Measurements from ENCODE around the gene EMILIN3. TPM values are rescaled to one million over a fixed set of nuclear protein-coding genes. Genes with fewer than 3 reads are reported as not detected.
A peak's percentile ranks its signal among the peaks of the same experiment; 100 is the strongest.

EMILIN3 gene
- total and polyA plus RNA-seq, 12 donors: 0.20 to 6.4 (median 2.8) TPM

DNA sequence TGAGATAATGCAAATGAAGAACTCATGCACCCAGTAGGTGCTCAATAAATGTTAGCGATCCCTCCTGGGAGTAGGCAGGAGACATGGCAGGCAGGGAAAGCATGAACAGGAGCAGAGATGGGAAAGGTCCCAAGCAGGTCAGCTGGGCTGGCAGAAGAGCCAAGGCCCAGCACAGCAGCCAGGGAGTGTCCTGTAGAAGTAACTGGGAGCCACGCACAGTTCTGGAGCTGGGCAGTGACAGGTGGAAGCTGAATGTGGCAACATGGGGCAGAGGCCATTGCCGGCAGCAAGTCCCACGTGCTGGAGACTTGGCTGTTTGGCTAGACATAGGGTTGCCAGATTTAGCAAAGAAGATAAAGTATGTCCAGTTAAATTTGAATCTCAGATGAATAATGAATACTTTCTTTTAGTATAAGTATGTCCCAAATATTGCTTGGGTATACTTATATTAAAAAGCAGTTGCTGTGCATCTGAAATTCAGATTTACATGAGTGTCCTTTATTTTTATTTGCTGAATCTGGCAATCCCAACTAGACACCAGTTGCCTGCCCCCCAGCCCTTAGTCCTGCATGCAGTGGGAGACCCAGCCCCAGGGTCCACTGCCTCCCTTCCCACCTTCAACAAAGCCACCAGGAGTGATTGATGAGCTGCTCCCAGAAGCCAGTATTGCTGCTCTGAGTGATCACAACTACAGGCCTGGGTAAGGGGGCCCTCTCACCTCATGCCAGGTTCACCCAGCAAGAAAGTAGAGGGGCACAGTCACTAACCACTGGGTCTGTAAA is 29.7 kb downstream of the EMILIN3 start:
- intact Hi-C loops (cut with DNase I): loop anchor here in 9 of 10 donors (5.0 to 10.0 kb wide), 10 partner anchors 72 to 372 kb away; partner anchors contain the start of gene PLCG1 (in 2 of the 9)
- no peak overlapping the region for H3K27ac ChIP-seq
- ATAC-seq: no peak
- H3K4me3 ChIP-seq: no peak overlapping the region
- TF ChIP-seq, protein P1, sequence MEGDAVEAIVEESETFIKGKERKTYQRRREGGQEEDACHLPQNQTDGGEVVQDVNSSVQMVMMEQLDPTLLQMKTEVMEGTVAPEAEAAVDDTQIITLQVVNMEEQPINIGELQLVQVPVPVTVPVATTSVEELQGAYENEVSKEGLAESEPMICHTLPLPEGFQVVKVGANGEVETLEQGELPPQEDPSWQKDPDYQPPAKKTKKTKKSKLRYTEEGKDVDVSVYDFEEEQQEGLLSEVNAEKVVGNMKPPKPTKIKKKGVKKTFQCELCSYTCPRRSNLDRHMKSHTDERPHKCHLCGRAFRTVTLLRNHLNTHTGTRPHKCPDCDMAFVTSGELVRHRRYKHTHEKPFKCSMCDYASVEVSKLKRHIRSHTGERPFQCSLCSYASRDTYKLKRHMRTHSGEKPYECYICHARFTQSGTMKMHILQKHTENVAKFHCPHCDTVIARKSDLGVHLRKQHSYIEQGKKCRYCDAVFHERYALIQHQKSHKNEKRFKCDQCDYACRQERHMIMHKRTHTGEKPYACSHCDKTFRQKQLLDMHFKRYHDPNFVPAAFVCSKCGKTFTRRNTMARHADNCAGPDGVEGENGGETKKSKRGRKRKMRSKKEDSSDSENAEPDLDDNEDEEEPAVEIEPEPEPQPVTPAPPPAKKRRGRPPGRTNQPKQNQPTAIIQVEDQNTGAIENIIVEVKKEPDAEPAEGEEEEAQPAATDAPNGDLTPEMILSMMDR (IDR thresholded peaks at IDR 0.05): no peak
- H3K27me3 ChIP-seq: peaks cover 0 to 11% (median 0%) of the 10 kb centered on the region in 7 donors
- peaks cover 3 to 43% (median 33%) of the 10 kb centered on the region in 9 donors for H3K4me1 ChIP-seq
- no peaks in the 10 kb centered on the region for H3K9me3 ChIP-seq
- WGBS, 2 donors: 80 to 89% methylated on average over 4 of the region's 4 CpGs
- no peak for DNase-seq
- no peaks in the 10 kb centered on the region for H3K36me3 ChIP-seq

DNA sequence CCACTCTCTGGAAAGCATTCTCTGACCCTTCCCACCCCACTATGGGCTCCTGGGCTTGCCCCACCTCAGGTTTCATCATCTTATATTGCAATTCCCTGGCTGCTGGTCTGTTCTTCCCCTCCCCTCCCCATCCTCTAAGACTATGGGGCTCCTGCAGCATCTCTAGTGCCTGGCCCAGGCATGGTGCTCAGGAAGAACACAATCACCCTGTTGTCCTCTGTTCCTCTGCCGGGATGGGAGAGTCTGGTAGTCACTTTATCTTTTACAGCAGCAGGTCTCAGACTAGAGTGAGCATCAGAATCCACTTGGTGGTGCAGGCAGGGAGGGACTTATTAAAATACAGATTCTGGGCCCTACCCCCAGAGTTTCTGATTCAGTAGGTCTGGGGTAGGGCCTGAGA is 31.0 kb downstream of the EMILIN3 start:
- H3K4me3 ChIP-seq: no peak overlapping the region
- no peaks in the 10 kb centered on the region for H3K36me3 ChIP-seq
- H3K27me3 ChIP-seq: peaks cover 0 to 11% (median 0%) of the 10 kb centered on the region in 7 donors
- DNase-seq (no peak), ATAC-seq (no peak)
- 72 to 81% methylated on average over 1 of the region's 1 CpG for WGBS, 2 donors
- H3K4me1 ChIP-seq: peaks cover 3 to 31% (median 23%) of the 10 kb centered on the region in 9 donors
- peak overlapping the region in 8 of 10 donors; percentile 45 to 81 (median 74) for H3K27ac ChIP-seq
- intact Hi-C loops (cut with DNase I): loop anchor here in 9 of 10 donors (5.0 to 10.0 kb wide), 10 partner anchors 71 to 371 kb away; partner anchors contain the start of gene PLCG1 (in 2 of the 9)
- H3K9me3 ChIP-seq: no peaks in the 10 kb centered on the region
- TF ChIP-seq, protein P1 (IDR thresholded peaks at IDR 0.05): no peak

DNA sequence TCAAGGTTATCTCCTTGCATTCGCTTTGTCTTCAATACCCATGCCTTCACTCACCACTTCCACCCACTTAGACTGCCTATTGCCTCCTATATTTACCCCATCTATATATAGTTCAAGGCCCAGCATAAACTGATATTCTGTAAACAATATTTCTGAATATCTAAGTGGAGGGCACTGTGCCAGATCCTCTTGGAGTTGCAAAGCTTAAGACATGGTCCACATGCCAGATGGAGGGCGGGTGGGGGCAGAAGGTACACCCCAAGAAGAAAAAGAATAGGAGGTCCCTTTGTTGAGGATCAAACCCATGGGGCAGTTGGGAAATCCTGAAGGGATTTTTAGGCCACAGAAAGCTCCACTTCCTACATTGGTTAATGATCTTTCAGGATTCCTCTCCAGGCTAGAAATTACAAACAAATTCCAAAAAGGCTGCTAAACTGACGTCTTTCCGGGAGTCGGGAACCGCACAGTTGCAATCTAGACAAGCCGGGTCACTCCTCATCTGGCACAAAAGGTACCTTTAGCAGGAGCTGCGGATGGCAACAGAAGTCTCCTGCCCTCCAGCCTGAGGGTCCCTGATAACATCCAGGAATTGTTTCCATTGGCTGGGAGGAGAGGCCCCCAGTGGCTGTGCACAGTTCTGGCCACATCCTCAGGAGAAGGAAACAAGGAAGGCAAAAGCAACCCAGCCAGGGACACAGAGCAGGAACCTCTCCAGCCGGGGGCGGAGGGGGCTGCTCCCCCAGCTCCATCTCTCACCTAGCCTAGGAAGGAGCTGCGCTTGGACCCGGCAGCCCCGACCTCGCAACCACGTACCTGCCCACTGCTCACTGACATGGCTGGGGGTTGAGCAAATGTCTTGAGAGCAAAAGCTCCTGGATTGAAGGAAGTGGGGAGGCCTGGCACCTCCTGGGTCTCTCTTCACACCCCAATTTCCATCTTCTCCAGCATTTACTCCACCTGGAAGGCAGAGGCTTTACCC is 31.9 kb downstream of the EMILIN3 start:
- H3K9me3 ChIP-seq: no peaks in the 10 kb centered on the region
- no peaks in the 10 kb centered on the region for H3K36me3 ChIP-seq
- 60 to 71% methylated on average over 15 of the region's 15 CpGs for WGBS, 2 donors
- H3K4me3 ChIP-seq: no peak overlapping the region
- intact Hi-C loops (cut with DNase I): loop anchor here in 9 of 10 donors (5.0 to 10.0 kb wide), 10 partner anchors 70 to 370 kb away; partner anchors contain the start of gene PLCG1 (in 2 of the 9)
- peak overlapping the region; percentile 45 to 81 (median 72) for H3K27ac ChIP-seq
- peaks cover 3 to 32% (median 22%) of the 10 kb centered on the region in 9 donors for H3K4me1 ChIP-seq
- DNase-seq (no peak), ATAC-seq (peak; percentile 22 to 87 (median 62))
- TF ChIP-seq, protein P1 (IDR thresholded peaks at IDR 0.05): peak in 2 of 9 donors; percentile 7 to 25
- peaks cover 0 to 9% (median 0%) of the 10 kb centered on the region in 7 donors for H3K27me3 ChIP-seq

DNA sequence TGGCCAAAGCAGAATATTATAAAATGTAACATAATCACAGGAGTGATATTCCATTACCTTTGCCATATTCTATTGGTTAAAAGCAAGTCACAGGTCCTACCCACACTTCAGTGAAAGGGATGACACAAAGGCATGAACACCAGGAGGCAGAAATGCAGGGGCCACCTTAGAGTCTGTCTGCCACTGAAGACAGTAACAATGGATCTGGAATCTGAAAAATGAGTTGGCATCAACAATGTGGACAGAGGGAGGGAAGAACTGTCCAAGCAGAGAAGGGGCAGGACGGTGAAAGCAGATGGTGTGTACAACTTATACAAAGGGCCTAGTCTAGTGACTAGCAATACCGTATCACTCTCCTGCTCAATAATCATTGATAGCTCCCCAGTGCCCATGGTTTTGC is 32.6 kb downstream of the EMILIN3 start:
- intact Hi-C loops (cut with DNase I): loop anchor here in 6 of 10 donors (5.0 to 10.0 kb wide), 6 partner anchors 69 to 369 kb away; partner anchors contain the start of gene PLCG1 (in 2 of the 6)
- no peaks in the 10 kb centered on the region for H3K36me3 ChIP-seq
- peaks cover 0 to 2% (median 0%) of the 10 kb centered on the region in 7 donors for H3K27me3 ChIP-seq
- 88 to 93% methylated on average over 2 of the region's 2 CpGs for WGBS, 2 donors
- H3K27ac ChIP-seq: peak overlapping the region in 9 of 10 donors; percentile 45 to 81 (median 74)
- DNase-seq: no peak
- H3K4me3 ChIP-seq: no peak overlapping the region
- peaks cover 3 to 33% (median 26%) of the 10 kb centered on the region in 9 donors for H3K4me1 ChIP-seq
- no peak for ATAC-seq
- TF ChIP-seq, protein P1 (IDR thresholded peaks at IDR 0.05): no peak
- no peaks in the 10 kb centered on the region for H3K9me3 ChIP-seq

Measured in heart right ventricle (tissue), 16 donors.